GM23338 (cell line): ENCODE results near the gene TELO2. TPM values are rescaled to one million over a fixed set of nuclear protein-coding genes. Genes with fewer than 3 reads are reported as not detected.

ENCODE experiments used
- ATAC-seq: fragments of 200-7000 bp; cut with Tn5 transposase; 3 replicates; pipeline ENCODE4 v1.9.1; 2020
- DNase-seq: peaks from one replicate; pipeline ENCODE4 v3.0.0-alpha.2; 2015; ENCODE audit warnings: low spot score
- H2AFZ ChIP-seq: fragments of 200-600 bp; sonication (generic); 2 replicates; pipeline ENCODE4 v1.8.0; 2016; ENCODE audit warnings: antibody characterized with exemption, mild to moderate bottlenecking, moderate library complexity
- H3F3A ChIP-seq: fragments of 200-600 bp; sonication (generic); replicated peaks from 2 replicates; pipeline ENCODE4 v1.8.0; 2017; ENCODE audit warnings: antibody characterized with exemption, mixed run types, low read depth
- H3K27ac ChIP-seq: fragments of 200-600 bp; sonication (generic); 2 replicates; pipeline ENCODE4 v1.6.1; 2016; ENCODE audit warnings: low read depth
- H3K27me3 ChIP-seq: fragments of 200-600 bp; sonication (generic); 2 replicates; pipeline ENCODE4 v1.8.0; 2016; ENCODE audit warnings: mild to moderate bottlenecking, mixed run types, moderate library complexity; ENCODE audit not compliant: insufficient read depth
- H3K36me3 ChIP-seq: fragments of 200-600 bp; sonication (generic); 2 replicates; pipeline ENCODE4 v1.8.0; 2016; ENCODE audit warnings: mild to moderate bottlenecking; ENCODE audit not compliant: insufficient read depth
- H3K4me1 ChIP-seq: fragments of 200-600 bp; sonication (generic); 2 replicates; pipeline ENCODE4 v1.8.0; 2016; ENCODE audit warnings: mild to moderate bottlenecking, moderate library complexity; ENCODE audit not compliant: insufficient read depth
- H3K4me2 ChIP-seq: fragments of 200-600 bp; sonication (generic); 2 replicates; pipeline ENCODE4 v1.7.1; 2017; ENCODE audit warnings: mixed run types
- H3K4me3 ChIP-seq: fragments of 200-600 bp; sonication (generic); 2 replicates; pipeline ENCODE4 v1.6.1; 2016; ENCODE audit warnings: mixed run types
- H3K79me2 ChIP-seq: fragments of 200-600 bp; sonication (generic); replicated peaks from 2 replicates; pipeline ENCODE4 v1.8.0; 2017; ENCODE audit warnings: mild to moderate bottlenecking; ENCODE audit not compliant: insufficient read depth
- H3K9me2 ChIP-seq: fragments of 200-600 bp; sonication (generic); 2 replicates; pipeline ENCODE4 v1.8.0; 2017; ENCODE audit not compliant: insufficient read depth
- H4K20me1 ChIP-seq: fragments of 200-600 bp; sonication (generic); replicated peaks from 2 replicates; pipeline ENCODE4 v1.8.0; 2017; ENCODE audit warnings: mild to moderate bottlenecking; ENCODE audit not compliant: insufficient read depth
- H3K27ac Mint-ChIP-seq: 2 replicates; pipeline ENCODE4 v1.8.0; 2020; ENCODE audit warnings: inconsistent platforms, mild to moderate bottlenecking, moderate library complexity, mixed read lengths
- H3K27me3 Mint-ChIP-seq: 3 replicates; pipeline ENCODE4 v1.8.0; 2022; ENCODE audit warnings: low read depth, mild to moderate bottlenecking, moderate library complexity, mixed read lengths, inconsistent platforms; ENCODE audit not compliant: insufficient read depth, poor library complexity
- H3K36me3 Mint-ChIP-seq: 3 replicates; pipeline ENCODE4 v1.8.0; 2021; ENCODE audit warnings: low read depth, mild to moderate bottlenecking, inconsistent platforms, moderate library complexity, mixed read lengths
- H3K4me1 Mint-ChIP-seq: 3 replicates; pipeline ENCODE4 v1.8.0; 2020; ENCODE audit warnings: mild to moderate bottlenecking, inconsistent platforms, mixed read lengths
- H3K4me3 Mint-ChIP-seq: 3 replicates; pipeline ENCODE4 v1.8.0; 2021; ENCODE audit warnings: moderate library complexity, mild to moderate bottlenecking, inconsistent platforms, mixed read lengths
- H3K9me3 Mint-ChIP-seq: 3 replicates; pipeline ENCODE4 v1.8.0; 2020; ENCODE audit warnings: moderate library complexity, mild to moderate bottlenecking, inconsistent platforms, mixed read lengths
- CREB1 ChIP-seq: fragments of 250-450 bp; sonication (Bioruptor Pico); IDR thresholded peaks from 2 replicates; pipeline ENCODE4 v1.5.0; 2020; ENCODE audit warnings: low read depth, mild to moderate bottlenecking, moderate library complexity
- EZH2 ChIP-seq: fragments of 200-600 bp; sonication (generic); IDR thresholded peaks from one replicate; pipeline ENCODE4 v1.8.0; 2017; ENCODE audit warnings: antibody characterized with exemption, mild to moderate bottlenecking, low read depth; ENCODE audit not compliant: unreplicated experiment
- EZH2phosphoT487 ChIP-seq: fragments of 200-600 bp; sonication (generic); IDR thresholded peaks from one replicate; pipeline ENCODE4 v1.8.1; 2018; ENCODE audit warnings: antibody characterized with exemption; ENCODE audit not compliant: unreplicated experiment
- JUNB ChIP-seq: IDR thresholded peaks from one replicate; pipeline ENCODE4 v1.6.1; 2016; ENCODE audit warnings: antibody characterized with exemption; ENCODE audit not compliant: unreplicated experiment
- NANOG ChIP-seq: IDR thresholded peaks from 2 replicates; pipeline ENCODE4 v1.6.1; 2016; ENCODE audit warnings: antibody characterized with exemption, borderline replicate concordance
- POLR2AphosphoS5 ChIP-seq: IDR thresholded peaks from 2 replicates; pipeline ENCODE4 v1.6.1; 2016; ENCODE audit warnings: antibody characterized with exemption, low read depth
- STAT1 ChIP-seq: IDR thresholded peaks from one replicate; pipeline ENCODE4 v1.6.1; 2016; ENCODE audit warnings: antibody characterized with exemption; ENCODE audit not compliant: unreplicated experiment
- ZNF114 ChIP-seq: fragments of 250-450 bp; sonication (Bioruptor Pico); IDR thresholded peaks from 2 replicates; pipeline ENCODE4 v1.5.0; 2020; ENCODE audit warnings: mild to moderate bottlenecking, moderate library complexity
- ZNF331 ChIP-seq: fragments of 250-450 bp; sonication (Bioruptor Pico); IDR thresholded peaks from 2 replicates; pipeline ENCODE4 v1.5.0; 2020; ENCODE audit warnings: low read depth, mild to moderate bottlenecking, moderate library complexity
- polyA plus RNA-seq: library from polyadenylated mRNA; unstranded; fragments of >200 nt; fragmentation: Nextera tagmentation; extraction: Ambion mirVana; gene quantifications from 2 replicates; pipeline ENCODE4 v1.2.1, GENCODE V29; 2016
- total RNA-seq: library from RNA; depleted of rRNA; stranded (reverse); fragments of >200 nt; shearing (Covaris generic); gene quantifications from 2 replicates; pipeline ENCODE4 v1.2.3, GENCODE V29; 2014
- TF ChIP-seq, protein P1 (sequence below): IDR thresholded peaks from 2 replicates; pipeline ENCODE4 v1.6.1; 2016; ENCODE audit warnings: antibody characterized with exemption
- TF ChIP-seq, protein P2 (sequence below), 2 experiments: fragments of 200-600 bp in 1 of 2; sonication (generic) in 1 of 2; conservative IDR thresholded peaks; 2 replicates each; pipeline versions ENCODE4 v1.5.1 to v1.6.1; 2016 to 2017; ENCODE audit warnings: antibody characterized with exemption in 2 of 2, low read depth in 2 of 2, mild to moderate bottlenecking in 2 of 2, moderate library complexity in 1 of 2
- TF ChIP-seq, protein P3 (sequence below): IDR thresholded peaks from one replicate; pipeline ENCODE4 v1.6.1; 2018; ENCODE audit warnings: antibody characterized with exemption; ENCODE audit not compliant: unreplicated experiment

TELO2 gene
- total and polyA plus RNA-seq, 2 experiments from 2014 or later = 45.4 to 76.0 TPM

DNA sequence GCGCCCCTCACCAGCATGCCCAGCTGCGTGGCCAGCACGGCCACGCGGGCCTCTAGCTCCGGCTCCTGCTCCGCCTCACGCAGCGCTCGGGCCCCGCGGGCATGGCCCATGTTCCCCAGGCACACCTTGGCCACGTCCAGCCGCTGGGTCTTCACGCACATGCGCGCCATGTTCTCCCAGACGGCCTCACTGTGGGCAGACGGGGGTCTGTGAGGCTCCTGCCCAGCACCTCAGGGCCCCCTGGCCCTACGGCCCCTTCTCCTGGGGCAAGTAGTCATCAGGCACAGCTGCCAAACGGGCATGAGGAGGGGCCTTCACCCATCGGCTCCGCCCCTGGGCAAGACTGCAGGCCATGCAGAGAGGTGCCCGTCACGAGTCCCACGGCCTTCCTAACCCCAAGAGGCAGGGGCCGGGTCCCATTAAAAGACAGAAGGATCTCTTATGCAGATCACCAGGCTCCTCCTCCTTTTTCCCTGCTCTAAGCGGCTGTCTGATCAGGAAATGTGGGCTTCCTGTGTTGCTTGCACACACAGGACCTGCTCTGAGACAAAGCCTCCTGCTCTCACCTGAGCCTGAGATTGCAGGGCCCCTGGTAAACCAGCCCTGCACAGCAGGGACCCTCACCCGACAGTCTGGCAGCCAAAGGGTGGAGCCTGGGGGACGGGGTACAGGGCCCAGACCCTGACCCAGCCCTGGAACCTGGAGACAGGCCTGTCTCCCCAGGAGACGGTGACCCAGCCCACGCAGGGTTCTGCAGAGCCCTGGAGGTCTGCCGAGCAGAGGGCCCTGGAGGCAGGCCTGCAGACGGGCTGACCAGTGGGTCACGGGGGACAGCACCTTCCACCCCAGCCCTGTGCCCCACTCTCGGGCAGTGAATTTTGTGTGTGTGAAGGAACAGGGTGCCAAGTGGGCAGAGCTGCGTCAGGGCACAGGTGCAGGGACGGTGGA lies 33.7 kb downstream of the TELO2 start:
- Histone ChIP-seq H3K79me2 (no peaks in the 10 kb centered on the region), H3K9me2 (no peaks in the 10 kb centered on the region), H3F3A (no peaks in the 10 kb centered on the region), H3K36me3 (no peaks in the 10 kb centered on the region), H3K4me2 (no peak overlapping the region), H3K4me1 (no peaks in the 10 kb centered on the region), H4K20me1 (no peaks in the 10 kb centered on the region), H2AFZ (no peak overlapping the region), H3K4me3 (no peak overlapping the region), H3K27ac (no peak overlapping the region), H3K27me3 (no peaks in the 10 kb centered on the region)
- Mint-ChIP-seq H3K4me1 (peaks cover 2% of the 10 kb centered on the region; the same call in 1 of the 3 replicates), H3K9me3 (no peaks in the 10 kb centered on the region), H3K27ac (no peak overlapping the region), H3K36me3 (peaks cover 9% of the 10 kb centered on the region; the same call in 1 of the 3 replicates), H3K27me3 (peaks cover 6% of the 10 kb centered on the region), H3K4me3 (no peak overlapping the region)
- TF ChIP-seq STAT1 (no peak), EZH2phosphoT487 (no peak), JUNB (no peak), ZNF331 (CRISPR knock-in tag) (no peak), ZNF114 (CRISPR knock-in tag) (no peak), NANOG (no peak), POLR2AphosphoS5 (no peak), EZH2 (no peak), CREB1 (CRISPR knock-in tag) (no peak)
- TF ChIP-seq, protein P1, sequence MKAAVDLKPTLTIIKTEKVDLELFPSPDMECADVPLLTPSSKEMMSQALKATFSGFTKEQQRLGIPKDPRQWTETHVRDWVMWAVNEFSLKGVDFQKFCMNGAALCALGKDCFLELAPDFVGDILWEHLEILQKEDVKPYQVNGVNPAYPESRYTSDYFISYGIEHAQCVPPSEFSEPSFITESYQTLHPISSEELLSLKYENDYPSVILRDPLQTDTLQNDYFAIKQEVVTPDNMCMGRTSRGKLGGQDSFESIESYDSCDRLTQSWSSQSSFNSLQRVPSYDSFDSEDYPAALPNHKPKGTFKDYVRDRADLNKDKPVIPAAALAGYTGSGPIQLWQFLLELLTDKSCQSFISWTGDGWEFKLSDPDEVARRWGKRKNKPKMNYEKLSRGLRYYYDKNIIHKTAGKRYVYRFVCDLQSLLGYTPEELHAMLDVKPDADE = no peak
- TF ChIP-seq, protein P2, sequence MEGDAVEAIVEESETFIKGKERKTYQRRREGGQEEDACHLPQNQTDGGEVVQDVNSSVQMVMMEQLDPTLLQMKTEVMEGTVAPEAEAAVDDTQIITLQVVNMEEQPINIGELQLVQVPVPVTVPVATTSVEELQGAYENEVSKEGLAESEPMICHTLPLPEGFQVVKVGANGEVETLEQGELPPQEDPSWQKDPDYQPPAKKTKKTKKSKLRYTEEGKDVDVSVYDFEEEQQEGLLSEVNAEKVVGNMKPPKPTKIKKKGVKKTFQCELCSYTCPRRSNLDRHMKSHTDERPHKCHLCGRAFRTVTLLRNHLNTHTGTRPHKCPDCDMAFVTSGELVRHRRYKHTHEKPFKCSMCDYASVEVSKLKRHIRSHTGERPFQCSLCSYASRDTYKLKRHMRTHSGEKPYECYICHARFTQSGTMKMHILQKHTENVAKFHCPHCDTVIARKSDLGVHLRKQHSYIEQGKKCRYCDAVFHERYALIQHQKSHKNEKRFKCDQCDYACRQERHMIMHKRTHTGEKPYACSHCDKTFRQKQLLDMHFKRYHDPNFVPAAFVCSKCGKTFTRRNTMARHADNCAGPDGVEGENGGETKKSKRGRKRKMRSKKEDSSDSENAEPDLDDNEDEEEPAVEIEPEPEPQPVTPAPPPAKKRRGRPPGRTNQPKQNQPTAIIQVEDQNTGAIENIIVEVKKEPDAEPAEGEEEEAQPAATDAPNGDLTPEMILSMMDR (conservative IDR thresholded peaks at IDR 0.05; ENCODE audit: low read depth in 2 of 2) = no peak
- TF ChIP-seq, protein P3, sequence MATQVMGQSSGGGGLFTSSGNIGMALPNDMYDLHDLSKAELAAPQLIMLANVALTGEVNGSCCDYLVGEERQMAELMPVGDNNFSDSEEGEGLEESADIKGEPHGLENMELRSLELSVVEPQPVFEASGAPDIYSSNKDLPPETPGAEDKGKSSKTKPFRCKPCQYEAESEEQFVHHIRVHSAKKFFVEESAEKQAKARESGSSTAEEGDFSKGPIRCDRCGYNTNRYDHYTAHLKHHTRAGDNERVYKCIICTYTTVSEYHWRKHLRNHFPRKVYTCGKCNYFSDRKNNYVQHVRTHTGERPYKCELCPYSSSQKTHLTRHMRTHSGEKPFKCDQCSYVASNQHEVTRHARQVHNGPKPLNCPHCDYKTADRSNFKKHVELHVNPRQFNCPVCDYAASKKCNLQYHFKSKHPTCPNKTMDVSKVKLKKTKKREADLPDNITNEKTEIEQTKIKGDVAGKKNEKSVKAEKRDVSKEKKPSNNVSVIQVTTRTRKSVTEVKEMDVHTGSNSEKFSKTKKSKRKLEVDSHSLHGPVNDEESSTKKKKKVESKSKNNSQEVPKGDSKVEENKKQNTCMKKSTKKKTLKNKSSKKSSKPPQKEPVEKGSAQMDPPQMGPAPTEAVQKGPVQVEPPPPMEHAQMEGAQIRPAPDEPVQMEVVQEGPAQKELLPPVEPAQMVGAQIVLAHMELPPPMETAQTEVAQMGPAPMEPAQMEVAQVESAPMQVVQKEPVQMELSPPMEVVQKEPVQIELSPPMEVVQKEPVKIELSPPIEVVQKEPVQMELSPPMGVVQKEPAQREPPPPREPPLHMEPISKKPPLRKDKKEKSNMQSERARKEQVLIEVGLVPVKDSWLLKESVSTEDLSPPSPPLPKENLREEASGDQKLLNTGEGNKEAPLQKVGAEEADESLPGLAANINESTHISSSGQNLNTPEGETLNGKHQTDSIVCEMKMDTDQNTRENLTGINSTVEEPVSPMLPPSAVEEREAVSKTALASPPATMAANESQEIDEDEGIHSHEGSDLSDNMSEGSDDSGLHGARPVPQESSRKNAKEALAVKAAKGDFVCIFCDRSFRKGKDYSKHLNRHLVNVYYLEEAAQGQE = no peak
- ATAC-seq (no peak), DNase-seq (no peak)
